ENCODE data around the gene LIM2. TPM values are rescaled to one million over a fixed set of nuclear protein-coding genes. Genes with fewer than 3 reads are reported as not detected.

The LIM2 gene
- total RNA-seq, 1 experiment from 2014 or later, result not detected

DNA sequence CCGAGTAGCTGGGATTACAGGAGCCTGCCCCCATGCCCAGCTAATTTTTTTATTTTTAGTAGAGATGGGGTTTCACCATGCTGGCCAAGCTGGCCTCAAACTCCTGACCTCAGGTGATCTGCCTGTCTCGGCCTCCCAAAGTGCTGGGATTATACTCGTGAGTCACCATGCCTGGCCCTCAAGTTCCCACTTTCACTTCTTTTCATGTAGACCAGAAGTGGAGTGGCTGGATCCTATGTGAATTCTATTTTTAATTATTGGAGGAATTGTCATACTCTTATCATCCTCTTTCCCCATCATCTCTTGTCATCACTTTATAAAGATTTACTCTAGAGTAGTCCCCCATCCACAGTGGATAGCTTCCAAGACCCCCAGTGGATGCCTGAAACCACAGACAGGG lies 42.4 kb upstream of the LIM2 start:
- TF ChIP-seq ZBTB43 (CRISPR knock-in tag; IDR thresholded peaks at IDR 0.05) (no peak), GABPB1 (CRISPR knock-in tag; IDR thresholded peaks at IDR 0.05) (no peak), ATF6 (CRISPR knock-in tag; IDR thresholded peaks at IDR 0.05) (no peak), TP53 (CRISPR knock-in tag; IDR thresholded peaks at IDR 0.05) (no peak), NR2C2 (CRISPR knock-in tag; IDR thresholded peaks at IDR 0.05) (no peak), SP1 (CRISPR knock-in tag; conservative IDR thresholded peaks at IDR 0.05) (no peak), NFYB (CRISPR knock-in tag; conservative IDR thresholded peaks at IDR 0.05; ENCODE audit: low read depth) (no peak), MAX (CRISPR knock-in tag; IDR thresholded peaks at IDR 0.05) (no peak), RELA (CRISPR knock-in tag; IDR thresholded peaks at IDR 0.05; ENCODE audit: borderline replicate concordance) (no peak), FOXP1 (CRISPR knock-in tag; IDR thresholded peaks at IDR 0.05; ENCODE audit: borderline replicate concordance) (no peak)
- TF ChIP-seq, protein P1, sequence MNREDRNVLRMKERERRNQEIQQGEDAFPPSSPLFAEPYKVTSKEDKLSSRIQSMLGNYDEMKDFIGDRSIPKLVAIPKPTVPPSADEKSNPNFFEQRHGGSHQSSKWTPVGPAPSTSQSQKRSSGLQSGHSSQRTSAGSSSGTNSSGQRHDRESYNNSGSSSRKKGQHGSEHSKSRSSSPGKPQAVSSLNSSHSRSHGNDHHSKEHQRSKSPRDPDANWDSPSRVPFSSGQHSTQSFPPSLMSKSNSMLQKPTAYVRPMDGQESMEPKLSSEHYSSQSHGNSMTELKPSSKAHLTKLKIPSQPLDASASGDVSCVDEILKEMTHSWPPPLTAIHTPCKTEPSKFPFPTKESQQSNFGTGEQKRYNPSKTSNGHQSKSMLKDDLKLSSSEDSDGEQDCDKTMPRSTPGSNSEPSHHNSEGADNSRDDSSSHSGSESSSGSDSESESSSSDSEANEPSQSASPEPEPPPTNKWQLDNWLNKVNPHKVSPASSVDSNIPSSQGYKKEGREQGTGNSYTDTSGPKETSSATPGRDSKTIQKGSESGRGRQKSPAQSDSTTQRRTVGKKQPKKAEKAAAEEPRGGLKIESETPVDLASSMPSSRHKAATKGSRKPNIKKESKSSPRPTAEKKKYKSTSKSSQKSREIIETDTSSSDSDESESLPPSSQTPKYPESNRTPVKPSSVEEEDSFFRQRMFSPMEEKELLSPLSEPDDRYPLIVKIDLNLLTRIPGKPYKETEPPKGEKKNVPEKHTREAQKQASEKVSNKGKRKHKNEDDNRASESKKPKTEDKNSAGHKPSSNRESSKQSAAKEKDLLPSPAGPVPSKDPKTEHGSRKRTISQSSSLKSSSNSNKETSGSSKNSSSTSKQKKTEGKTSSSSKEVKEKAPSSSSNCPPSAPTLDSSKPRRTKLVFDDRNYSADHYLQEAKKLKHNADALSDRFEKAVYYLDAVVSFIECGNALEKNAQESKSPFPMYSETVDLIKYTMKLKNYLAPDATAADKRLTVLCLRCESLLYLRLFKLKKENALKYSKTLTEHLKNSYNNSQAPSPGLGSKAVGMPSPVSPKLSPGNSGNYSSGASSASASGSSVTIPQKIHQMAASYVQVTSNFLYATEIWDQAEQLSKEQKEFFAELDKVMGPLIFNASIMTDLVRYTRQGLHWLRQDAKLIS (CRISPR knock-in tag; IDR thresholded peaks at IDR 0.05; ENCODE audit: borderline replicate concordance), result no peak

DNA sequence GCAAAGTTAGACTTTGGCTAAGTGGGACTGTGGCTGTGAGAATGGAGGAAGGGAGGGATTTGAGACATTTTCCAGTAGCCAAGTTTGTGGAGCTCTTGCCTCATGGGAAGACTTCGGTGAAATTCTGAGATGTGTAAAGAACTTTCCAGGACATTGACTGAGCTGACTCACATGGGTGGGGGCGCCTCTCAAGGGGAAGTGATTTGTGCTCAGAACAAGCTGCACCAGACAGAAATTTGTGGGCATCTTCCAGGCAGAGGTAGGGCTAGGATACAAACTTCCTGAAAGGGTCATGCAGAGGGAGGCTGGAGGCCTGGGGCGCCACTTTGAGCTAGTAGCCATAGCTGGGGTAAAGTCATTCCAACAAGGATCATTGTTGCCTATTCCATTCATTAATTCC lies 39.4 kb upstream of the LIM2 start:
- POLR2A ChIA-PET, result no interaction called here
- Mint-ChIP-seq H3K9me3 (peaks cover 10% of the 10 kb centered on the region; the same call in 1 of the 2 replicates), H3K27me3 (ENCODE audit: low read depth) (peaks cover 50% of the 10 kb centered on the region), H3K4me3 (no peak overlapping the region), H3K36me3 (no peaks in the 10 kb centered on the region), H3K27ac (no peak overlapping the region), H3K4me1 (no peaks in the 10 kb centered on the region)
- DNase-seq (ENCODE audit: low spot score) (no peak), ATAC-seq (no peak)
- CTCF ChIA-PET, result interaction anchor here (0.8 to 1.7 kb wide), 5 partner anchors 10 to 234 kb away, joined by 3 to 8 read pairs (median 3); partner anchors contain the start of genes SIGLEC10 and VSIG10L
- TF ChIP-seq OVOL2 (CRISPR knock-in tag; IDR thresholded peaks at IDR 0.05; ENCODE audit: borderline replicate concordance), result no peak
- no peak for TF ChIP-seq MYBL2 (CRISPR knock-in tag; IDR thresholded peaks at IDR 0.05)
- TF ChIP-seq SMAD3 (CRISPR knock-in tag; IDR thresholded peaks at IDR 0.05; ENCODE audit: borderline replicate concordance), result no peak
- no peak for TF ChIP-seq RORB (CRISPR knock-in tag; IDR thresholded peaks at IDR 0.05)
- TF ChIP-seq TEAD4 (CRISPR knock-in tag; IDR thresholded peaks at IDR 0.05), result no peak
- no peak for TF ChIP-seq CBFB (CRISPR knock-in tag; IDR thresholded peaks at IDR 0.05; ENCODE audit: low read depth)
- TF ChIP-seq ATF6 (CRISPR knock-in tag; IDR thresholded peaks at IDR 0.05), result no peak
- TF ChIP-seq NFATC4 (CRISPR knock-in tag; IDR thresholded peaks at IDR 0.05), result no peak
- TF ChIP-seq, protein P2, sequence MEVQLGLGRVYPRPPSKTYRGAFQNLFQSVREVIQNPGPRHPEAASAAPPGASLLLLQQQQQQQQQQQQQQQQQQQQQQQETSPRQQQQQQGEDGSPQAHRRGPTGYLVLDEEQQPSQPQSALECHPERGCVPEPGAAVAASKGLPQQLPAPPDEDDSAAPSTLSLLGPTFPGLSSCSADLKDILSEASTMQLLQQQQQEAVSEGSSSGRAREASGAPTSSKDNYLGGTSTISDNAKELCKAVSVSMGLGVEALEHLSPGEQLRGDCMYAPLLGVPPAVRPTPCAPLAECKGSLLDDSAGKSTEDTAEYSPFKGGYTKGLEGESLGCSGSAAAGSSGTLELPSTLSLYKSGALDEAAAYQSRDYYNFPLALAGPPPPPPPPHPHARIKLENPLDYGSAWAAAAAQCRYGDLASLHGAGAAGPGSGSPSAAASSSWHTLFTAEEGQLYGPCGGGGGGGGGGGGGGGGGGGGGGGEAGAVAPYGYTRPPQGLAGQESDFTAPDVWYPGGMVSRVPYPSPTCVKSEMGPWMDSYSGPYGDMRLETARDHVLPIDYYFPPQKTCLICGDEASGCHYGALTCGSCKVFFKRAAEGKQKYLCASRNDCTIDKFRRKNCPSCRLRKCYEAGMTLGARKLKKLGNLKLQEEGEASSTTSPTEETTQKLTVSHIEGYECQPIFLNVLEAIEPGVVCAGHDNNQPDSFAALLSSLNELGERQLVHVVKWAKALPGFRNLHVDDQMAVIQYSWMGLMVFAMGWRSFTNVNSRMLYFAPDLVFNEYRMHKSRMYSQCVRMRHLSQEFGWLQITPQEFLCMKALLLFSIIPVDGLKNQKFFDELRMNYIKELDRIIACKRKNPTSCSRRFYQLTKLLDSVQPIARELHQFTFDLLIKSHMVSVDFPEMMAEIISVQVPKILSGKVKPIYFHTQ (CRISPR knock-in tag; IDR thresholded peaks at IDR 0.05), result no peak
- TF ChIP-seq ZNF512 (CRISPR knock-in tag; IDR thresholded peaks at IDR 0.05; ENCODE audit: borderline replicate concordance), result no peak
- no peak for TF ChIP-seq GABPB1 (CRISPR knock-in tag; IDR thresholded peaks at IDR 0.05)

More for the DNA sequence above, 42.4 kb upstream of the LIM2 start:
- ATAC-seq (no peak), DNase-seq (ENCODE audit: low spot score) (no peak)
- peaks cover 36% of the 10 kb centered on the region for H3K27me3 Mint-ChIP-seq (ENCODE audit: low read depth)
- ChIA-PET CTCF (no interaction called here), POLR2A (interaction anchor here (0.7 kb wide), 1 partner anchor 106 kb away, joined by 7 read pairs; no protein-coding TSS in a partner anchor)
- H3K36me3 Mint-ChIP-seq, result no peaks in the 10 kb centered on the region
- H3K27ac Mint-ChIP-seq, result no peak overlapping the region
- H3K4me3 Mint-ChIP-seq, result no peak overlapping the region
- H3K4me1 Mint-ChIP-seq, result no peaks in the 10 kb centered on the region
- 0 out of 2 replicates have a peak, but pooled peaks cover 3% of the 10 kb centered on the region for H3K9me3 Mint-ChIP-seq

Data from WTC11 (cell line).